GM18508 (cell line): ENCODE results near the gene SUPT3H.

Experiments used
- ATAC-seq: cut with Tn5 transposase; IDR thresholded peaks from one replicate; pipeline ENCODE4 v1.9.1; 2021; ENCODE audit warnings: moderate number of reproducible peaks; ENCODE audit not compliant: insufficient read depth, unreplicated experiment

The SUPT3H gene

GRCh38 chr6:45377554-45378333, at the start of gene SUPT3H:
TSS of gene SUPT3H (minus strand) at chr6:45377934.
- peak; percentile 59 for ATAC-seq

GRCh38 chr6:45426251-45426650, 48.5 kb upstream of the SUPT3H start:
- no peak for ATAC-seq

GRCh38 chr6:45424451-45424861, 46.7 kb upstream of the SUPT3H start:
- ATAC-seq: no peak

GRCh38 chr6:45423824-45424450, 46.2 kb upstream of the SUPT3H start:
- no peak for ATAC-seq

- ATAC-seq: no peak
Measured at GRCh38 chr6:45423111-45423823, 45.5 kb upstream of the SUPT3H start.

- no peak for ATAC-seq
Measured at GRCh38 chr6:45422503-45423110, 44.9 kb upstream of the SUPT3H start.

- no peak for ATAC-seq
Measured at GRCh38 chr6:45421709-45422502, 44.2 kb upstream of the SUPT3H start.

GRCh38 chr6:45420909-45421708, 43.4 kb upstream of the SUPT3H start:
- ATAC-seq: no peak

GRCh38 chr6:45420083-45420908, 42.6 kb upstream of the SUPT3H start:
- ATAC-seq: no peak

- ATAC-seq: no peak
Measured at GRCh38 chr6:45419571-45420082, 41.9 kb upstream of the SUPT3H start.

- ATAC-seq: no peak
Measured at GRCh38 chr6:45417436-45417835, 39.7 kb upstream of the SUPT3H start.

- ATAC-seq: no peak
Measured at GRCh38 chr6:45416700-45417099, 39.0 kb upstream of the SUPT3H start.

- ATAC-seq: no peak
Measured at GRCh38 chr6:45415788-45416518, 38.2 kb upstream of the SUPT3H start.

- no peak for ATAC-seq
Measured at GRCh38 chr6:45415315-45415714, 37.6 kb upstream of the SUPT3H start.

- no peak for ATAC-seq
Measured at GRCh38 chr6:45411959-45412358, 34.2 kb upstream of the SUPT3H start.

GRCh38 chr6:45400021-45400420, 22.3 kb upstream of the SUPT3H start:
- no peak for ATAC-seq

GRCh38 chr6:45398075-45398813, 20.5 kb upstream of the SUPT3H start:
- ATAC-seq: no peak
